ENCODE measurements around the gene DEPDC5.

DEPDC5 gene

GRCh38 chr22:31816750-31817149, 62.9 kb downstream of the DEPDC5 start:
- no peak for ATAC-seq

- peak; percentile 38 to 55 for ATAC-seq
Observed at GRCh38 chr22:31818481-31819392, 64.9 kb downstream of the DEPDC5 start.

- no peak for ATAC-seq
Observed at GRCh38 chr22:31820655-31821054, 66.8 kb downstream of the DEPDC5 start.

GRCh38 chr22:31821572-31821971, 67.8 kb downstream of the DEPDC5 start:
- no peak for ATAC-seq

GRCh38 chr22:31822523-31822922, 68.7 kb downstream of the DEPDC5 start:
- no peak for ATAC-seq

GRCh38 chr22:31825513-31825912, 71.7 kb downstream of the DEPDC5 start:
- ATAC-seq = no peak

- ATAC-seq = no peak
Observed at GRCh38 chr22:31826443-31826842, 72.6 kb downstream of the DEPDC5 start.

- ATAC-seq = no peak
Observed at GRCh38 chr22:31828739-31829138, 74.9 kb downstream of the DEPDC5 start.

- peak; percentile 98 for ATAC-seq
Observed at GRCh38 chr22:31829505-31829904, 75.7 kb downstream of the DEPDC5 start.

GRCh38 chr22:31830721-31831070, 76.9 kb downstream of the DEPDC5 start:
- no peak for ATAC-seq

GRCh38 chr22:31833930-31834329, 80.1 kb downstream of the DEPDC5 start:
- ATAC-seq = no peak

GRCh38 chr22:31836010-31836409, 82.2 kb downstream of the DEPDC5 start:
- ATAC-seq = no peak

GRCh38 chr22:31838917-31839316, 85.1 kb downstream of the DEPDC5 start:
- no peak for ATAC-seq

GRCh38 chr22:31839986-31840385, 86.2 kb downstream of the DEPDC5 start:
- no peak for ATAC-seq

GRCh38 chr22:31840585-31840984, 86.8 kb downstream of the DEPDC5 start:
- no peak for ATAC-seq

GRCh38 chr22:31841078-31841827, 87.4 kb downstream of the DEPDC5 start:
- ATAC-seq = no peak

- no peak for ATAC-seq
Observed at GRCh38 chr22:31843526-31843925, 89.7 kb downstream of the DEPDC5 start.

GRCh38 chr22:31844941-31845340, 91.1 kb downstream of the DEPDC5 start:
- ATAC-seq = no peak

GRCh38 chr22:31846161-31847115, 92.6 kb downstream of the DEPDC5 start:
- peak in 1 of 2 donors; percentile 43 for ATAC-seq

- no peak for ATAC-seq
Observed at GRCh38 chr22:31848411-31848810, 94.6 kb downstream of the DEPDC5 start.

- ATAC-seq = no peak
Observed at GRCh38 chr22:31850135-31850534, 96.3 kb downstream of the DEPDC5 start.

GRCh38 chr22:31852691-31853421, 99.0 kb downstream of the DEPDC5 start:
- ATAC-seq = no peak
